ENCODE measurements around the gene CAT. TPM values are rescaled to one million over a fixed set of nuclear protein-coding genes. Genes with fewer than 3 reads are reported as not detected.

The CAT gene
- polyA plus RNA-seq, 1 of the 3 experiments (the other 2 are of a cell fraction), result 26.6 TPM

DNA sequence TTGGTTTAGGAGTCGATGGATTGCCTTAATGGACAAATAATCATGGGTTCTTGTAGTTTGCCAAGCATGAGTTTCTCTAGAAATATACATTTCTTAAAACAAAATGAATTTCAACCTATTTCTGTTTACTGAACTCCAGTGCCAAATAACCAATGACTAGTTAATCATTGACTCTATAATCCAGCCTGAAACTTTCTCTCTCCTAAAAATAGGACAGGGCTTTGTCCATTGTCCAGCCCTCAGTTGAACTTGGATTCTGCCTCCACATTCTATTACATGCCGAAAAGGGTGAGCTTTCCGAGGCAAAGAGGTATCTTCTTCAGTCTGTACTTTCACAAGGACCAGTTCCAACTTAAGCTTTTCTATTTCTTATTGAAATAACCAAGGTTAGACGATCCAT, 23.2 kb upstream of the CAT start (continued):
- TF ChIP-seq MXI1 (IDR thresholded peaks at IDR 0.05; ENCODE audit: low read depth, low read length) (no peak), EP300 (IDR thresholded peaks at IDR 0.05; ENCODE audit: borderline replicate concordance in 1 of 2, low read depth in 1 of 2, low read length in 1 of 2) (no peak), TEAD4 (IDR thresholded peaks at IDR 0.05; ENCODE audit: borderline replicate concordance, insufficient read depth) (no peak), EZH2phosphoT487 (IDR thresholded peaks at IDR 0.05; ENCODE audit: borderline replicate concordance, low read depth) (no peak), ZBTB33 (IDR thresholded peaks at IDR 0.05; ENCODE audit: borderline replicate concordance, low read depth) (no peak), TCF12 (IDR thresholded peaks at IDR 0.05) (no peak), FOXM1 (IDR thresholded peaks at IDR 0.05; ENCODE audit: low read depth) (no peak), FOXJ3 (CRISPR knock-in tag; IDR thresholded peaks at IDR 0.05) (no peak), RCOR1 (IDR thresholded peaks at IDR 0.05; ENCODE audit: low read length) (no peak)
- TF ChIP-seq, protein P1, sequence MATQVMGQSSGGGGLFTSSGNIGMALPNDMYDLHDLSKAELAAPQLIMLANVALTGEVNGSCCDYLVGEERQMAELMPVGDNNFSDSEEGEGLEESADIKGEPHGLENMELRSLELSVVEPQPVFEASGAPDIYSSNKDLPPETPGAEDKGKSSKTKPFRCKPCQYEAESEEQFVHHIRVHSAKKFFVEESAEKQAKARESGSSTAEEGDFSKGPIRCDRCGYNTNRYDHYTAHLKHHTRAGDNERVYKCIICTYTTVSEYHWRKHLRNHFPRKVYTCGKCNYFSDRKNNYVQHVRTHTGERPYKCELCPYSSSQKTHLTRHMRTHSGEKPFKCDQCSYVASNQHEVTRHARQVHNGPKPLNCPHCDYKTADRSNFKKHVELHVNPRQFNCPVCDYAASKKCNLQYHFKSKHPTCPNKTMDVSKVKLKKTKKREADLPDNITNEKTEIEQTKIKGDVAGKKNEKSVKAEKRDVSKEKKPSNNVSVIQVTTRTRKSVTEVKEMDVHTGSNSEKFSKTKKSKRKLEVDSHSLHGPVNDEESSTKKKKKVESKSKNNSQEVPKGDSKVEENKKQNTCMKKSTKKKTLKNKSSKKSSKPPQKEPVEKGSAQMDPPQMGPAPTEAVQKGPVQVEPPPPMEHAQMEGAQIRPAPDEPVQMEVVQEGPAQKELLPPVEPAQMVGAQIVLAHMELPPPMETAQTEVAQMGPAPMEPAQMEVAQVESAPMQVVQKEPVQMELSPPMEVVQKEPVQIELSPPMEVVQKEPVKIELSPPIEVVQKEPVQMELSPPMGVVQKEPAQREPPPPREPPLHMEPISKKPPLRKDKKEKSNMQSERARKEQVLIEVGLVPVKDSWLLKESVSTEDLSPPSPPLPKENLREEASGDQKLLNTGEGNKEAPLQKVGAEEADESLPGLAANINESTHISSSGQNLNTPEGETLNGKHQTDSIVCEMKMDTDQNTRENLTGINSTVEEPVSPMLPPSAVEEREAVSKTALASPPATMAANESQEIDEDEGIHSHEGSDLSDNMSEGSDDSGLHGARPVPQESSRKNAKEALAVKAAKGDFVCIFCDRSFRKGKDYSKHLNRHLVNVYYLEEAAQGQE (IDR thresholded peaks at IDR 0.05; ENCODE audit: low read depth, low read length), result no peak

DNA sequence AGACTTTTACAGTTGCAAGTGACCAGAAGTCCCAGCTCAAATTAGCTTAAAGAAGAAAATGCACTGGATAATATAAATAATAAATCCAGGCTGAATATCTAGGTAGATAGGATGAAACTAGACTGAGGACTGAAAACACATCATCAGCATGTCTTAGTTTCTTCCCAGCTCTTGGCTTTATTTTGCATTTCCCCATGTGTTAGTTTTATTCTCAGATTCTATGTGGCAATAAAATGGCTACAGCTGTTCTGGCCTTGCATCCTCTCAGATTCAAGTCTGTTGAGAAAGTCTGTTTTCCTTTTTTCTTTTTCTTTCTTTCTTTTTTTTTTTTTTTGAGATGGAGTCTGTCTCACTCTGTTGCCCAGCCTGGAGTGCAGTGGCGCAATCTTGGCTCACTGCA, 22.6 kb upstream of the CAT start:
- CTCF ChIA-PET, result interaction anchor here (1.6 to 2.8 kb wide), 2 partner anchors 22 to 50 kb away, joined by 4 to 7 read pairs; no protein-coding TSS in a partner anchor
- no peaks in the 10 kb centered on the region for H4K20me1 ChIP-seq (ENCODE audit: insufficient read depth)
- no peaks in the 10 kb centered on the region for H3K4me1 ChIP-seq (ENCODE audit: control insufficient read depth in 1 of 2, insufficient read depth in 2 of 2, low read depth in 1 of 2, low read length in 1 of 2)
- H3K36me3 ChIP-seq (replicated peaks in 1 of 2; ENCODE audit: control insufficient read depth in 1 of 2, insufficient read depth in 2 of 2, low read length in 1 of 2), result no peaks in the 10 kb centered on the region
- no peak overlapping the region for H3K4me2 ChIP-seq
- H3K79me2 ChIP-seq (ENCODE audit: insufficient read depth), result no peaks in the 10 kb centered on the region
- no peaks in the 10 kb centered on the region for H3K27me3 ChIP-seq (ENCODE audit: insufficient read depth)
- WGBS (ENCODE audit: low lambda C conversion rate), result 74% methylated on average over 1 of the region's 1 CpG
- H3K4me3 ChIP-seq (ENCODE audit: low read depth in 2 of 2, low read length in 1 of 2), result no peak overlapping the region
- no peak for DNase-seq
- no peak overlapping the region for H3K9ac ChIP-seq
- TF ChIP-seq SMC3 (IDR thresholded peaks at IDR 0.05; ENCODE audit: low read depth, low read length) (no peak), RXRA (IDR thresholded peaks at IDR 0.05; ENCODE audit: borderline replicate concordance, low read depth) (no peak), YY1 (IDR thresholded peaks at IDR 0.05; ENCODE audit: low read depth) (no peak)
- H3F3A ChIP-seq (replicated peaks; ENCODE audit: insufficient read depth), result no peaks in the 10 kb centered on the region
- H3K9me3 ChIP-seq, result peaks cover 13% of the 10 kb centered on the region; the same call in 1 of the 2 replicates
- POLR2A ChIA-PET, result no interaction called here
- H3K27ac ChIP-seq (ENCODE audit: low read depth in 2 of 2, low read length in 1 of 2), result no peak overlapping the region
- no peak overlapping the region for H2AFZ ChIP-seq (ENCODE audit: low read depth)
- no peaks in the 10 kb centered on the region for H3K9me2 ChIP-seq
